SKM-1 (cell line): ENCODE data around the gene CASKIN1.
"Not testable (repeated sequence)": the region's sequence is repeated elsewhere in the genome, so short reads cannot be mapped to it uniquely, and the experiment has no call there.

Experiments
- DNase-seq: peaks from one replicate; lab custom pipeline; 2025; ENCODE audit not compliant: unreplicated experiment; lab: John Stamatoyannopoulos, UW

CASKIN1 gene

GRCh38 chr16:2211923-2212347 is 15.5 kb upstream of the CASKIN1 start:
- no peak for DNase-seq

DNA sequence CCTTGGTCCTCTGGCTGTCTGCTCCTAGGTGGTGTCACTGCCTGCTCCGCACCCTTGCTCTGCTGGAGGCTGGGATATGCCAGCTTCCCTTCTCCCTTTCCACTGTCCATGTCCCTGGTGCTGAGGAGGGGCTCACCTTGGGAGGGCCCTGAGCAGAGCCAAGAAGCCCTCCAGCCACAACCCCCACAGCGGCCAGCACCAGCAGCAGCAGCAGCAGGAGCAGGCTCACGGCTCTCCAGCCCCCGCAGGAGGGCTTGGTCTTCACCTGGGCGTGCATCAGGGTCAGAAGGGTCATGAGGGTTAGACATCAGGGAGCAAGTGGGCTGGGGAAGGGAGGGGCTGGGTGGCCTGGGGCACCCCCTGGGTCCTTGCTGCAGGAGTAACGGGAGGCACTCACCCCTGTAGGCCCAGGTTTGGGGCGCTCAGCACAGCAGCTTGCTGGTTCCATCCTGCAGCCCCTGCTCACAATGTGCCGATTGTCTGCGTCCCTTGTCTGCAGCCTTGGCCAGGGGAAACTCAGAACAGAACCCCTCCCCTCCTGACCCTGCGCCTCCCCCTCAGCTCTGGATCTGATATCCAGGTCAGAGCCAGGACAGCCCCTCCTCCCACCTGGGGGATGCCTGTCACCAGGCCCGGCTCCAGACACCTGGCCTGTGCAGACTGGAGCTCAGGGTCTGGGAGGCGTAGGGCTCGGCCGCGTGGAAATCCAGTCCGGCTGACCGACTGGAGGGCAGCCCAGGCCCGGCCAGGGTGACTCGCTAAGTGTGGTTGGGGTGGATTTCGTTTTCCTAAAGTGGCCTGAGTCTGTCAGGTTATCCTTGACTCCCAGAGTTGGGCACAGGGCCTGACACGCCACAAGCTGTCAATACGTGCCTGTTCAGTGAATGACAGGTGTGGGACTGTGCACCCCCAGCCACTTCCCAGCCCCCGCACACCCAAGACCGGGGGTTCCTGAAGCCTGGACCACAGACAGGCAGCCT is 14.3 kb upstream of the CASKIN1 start, which contains the start of gene BRICD5:
Gene BRICD5, minus strand, starts transcription at position 478 of the 980 bp plus-strand sequence. Its CDS starts 30 bp downstream, at position 448.
- DNase-seq, result no peak

- DNase-seq, result no peak
Measured at GRCh38 chr16:2210009-2210332, 13.6 kb upstream of the CASKIN1 start.

- DNase-seq, result no peak
Measured at GRCh38 chr16:2209258-2210008, 13.0 kb upstream of the CASKIN1 start.

DNA sequence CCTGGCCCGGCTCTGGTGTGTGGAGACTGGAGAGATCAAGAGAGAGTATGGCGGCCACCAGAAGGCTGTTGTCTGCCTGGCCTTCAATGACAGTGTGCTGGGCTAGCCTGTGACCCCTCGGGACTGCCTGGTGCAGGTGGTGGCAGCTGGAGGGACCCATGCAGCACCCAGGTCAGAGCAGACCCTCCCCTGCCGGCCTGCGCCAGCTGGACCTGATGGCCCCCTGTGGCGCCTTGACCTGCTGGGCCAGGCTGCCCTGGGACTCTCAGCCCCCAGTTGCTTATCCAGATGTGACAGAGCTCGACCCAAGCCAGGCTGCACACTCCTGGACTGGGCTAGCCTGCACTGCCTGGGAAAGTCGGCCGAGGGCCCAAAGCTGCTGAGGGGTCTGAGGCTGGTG is 12.4 kb upstream of the CASKIN1 start:
- DNase-seq, result no peak

- DNase-seq, result no peak
Measured at GRCh38 chr16:2208308-2208707, 11.9 kb upstream of the CASKIN1 start.

DNA sequence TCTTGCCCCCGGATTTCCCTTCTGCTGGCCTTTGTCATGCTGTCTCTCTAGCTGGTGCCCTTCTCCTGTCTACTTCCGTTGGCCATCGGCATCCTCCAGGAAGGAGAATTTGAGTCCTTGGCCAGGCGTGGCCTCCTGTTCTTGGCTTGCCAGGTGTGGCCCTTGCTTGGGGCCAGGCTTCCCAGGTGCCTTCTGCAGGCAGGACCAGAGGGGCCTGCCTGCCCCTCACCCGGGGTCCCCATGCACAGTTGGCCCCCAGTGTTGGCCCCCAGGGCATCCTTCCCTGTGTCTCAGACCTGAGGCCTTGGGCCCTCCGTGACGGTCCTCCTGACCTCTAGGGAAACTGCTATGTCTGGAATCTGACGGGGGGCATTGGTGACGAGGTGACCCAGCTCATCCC is 11.5 kb upstream of the CASKIN1 start:
- no peak for DNase-seq

DNA sequence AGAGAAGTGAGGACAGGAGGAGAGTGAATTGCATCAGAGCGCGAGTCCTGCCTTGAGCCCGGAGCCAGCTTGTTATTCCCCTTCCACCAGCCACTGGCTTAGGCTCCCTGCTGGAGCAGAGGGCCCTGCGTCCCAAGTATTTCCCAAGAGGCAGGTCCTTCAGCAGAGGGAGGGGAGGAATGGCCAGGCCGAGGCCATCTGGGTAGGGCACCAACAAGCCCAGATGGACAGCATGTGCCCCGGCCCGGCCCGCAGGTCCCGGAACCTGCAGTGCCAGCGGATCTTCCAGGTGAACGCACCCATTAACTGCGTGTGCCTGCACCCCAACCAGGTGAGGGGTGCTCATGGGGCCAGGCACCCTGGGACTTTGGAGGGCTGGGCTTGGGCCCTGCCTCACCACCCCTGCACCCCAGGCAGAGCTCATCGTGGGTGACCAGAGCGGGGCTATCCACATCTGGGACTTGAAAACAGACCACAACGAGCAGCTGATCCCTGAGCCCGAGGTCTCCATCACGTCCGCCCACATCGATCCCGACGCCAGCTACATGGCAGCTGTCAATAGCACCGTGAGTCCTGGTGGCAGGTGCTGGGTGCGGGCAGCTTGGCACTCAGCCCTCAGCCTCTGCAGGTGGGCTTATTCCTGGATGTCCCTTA is 10.5 kb upstream of the CASKIN1 start:
- DNase-seq, result no peak

DNA sequence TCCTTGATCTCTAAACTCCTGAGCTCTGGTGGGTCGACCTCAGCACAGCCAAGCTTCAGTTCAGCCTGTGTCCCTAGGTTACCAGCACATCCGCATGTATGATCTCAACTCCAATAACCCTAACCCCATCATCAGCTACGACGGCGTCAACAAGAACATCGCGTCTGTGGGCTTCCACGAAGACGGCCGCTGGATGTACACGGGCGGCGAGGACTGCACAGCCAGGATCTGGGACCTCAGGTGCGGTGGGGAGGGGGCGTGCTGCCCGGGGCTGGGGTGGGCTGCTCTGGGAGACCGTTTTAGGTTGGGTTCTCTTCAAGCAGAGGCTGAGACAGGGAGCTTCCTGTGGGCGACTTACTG is 10.0 kb upstream of the CASKIN1 start:
- DNase-seq, result no peak

- no peak for DNase-seq
Measured at GRCh38 chr16:2205967-2206313, 9.5 kb upstream of the CASKIN1 start.

- peak; percentile 64 for DNase-seq
Measured at GRCh38 chr16:2205104-2205966, 8.9 kb upstream of the CASKIN1 start, which contains the start of gene MLST8. Gene MLST8 (plus strand): TSS chr16:2205454. CDS start chr16:2206086, 632 bp downstream.

GRCh38 chr16:2204416-2205103 is 8.2 kb upstream of the CASKIN1 start:
- DNase-seq, result no peak

GRCh38 chr16:2203119-2203688 is 6.8 kb upstream of the CASKIN1 start:
- not testable (repeated sequence) for DNase-seq

DNA sequence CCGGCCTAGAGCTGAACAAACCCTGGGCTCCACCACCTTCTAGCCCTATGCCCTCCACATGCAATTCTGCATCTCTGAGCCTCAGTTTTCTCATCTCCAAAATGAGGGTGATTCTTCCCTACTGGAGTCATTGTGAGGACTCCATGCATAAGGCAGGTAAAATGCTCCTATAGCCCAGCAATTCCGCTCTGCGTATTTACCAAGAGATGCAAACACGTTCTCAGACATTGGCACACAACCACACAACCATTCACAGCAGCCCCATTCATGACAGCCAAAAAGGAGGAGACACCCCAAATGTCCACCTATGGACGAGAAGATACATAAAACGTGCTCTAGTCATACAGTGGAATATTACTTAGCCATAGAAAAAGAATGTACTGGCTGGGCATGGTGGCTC is 3.9 kb upstream of the CASKIN1 start:
- DNase-seq, result no peak

GRCh38 chr16:2199621-2200139 is 3.3 kb upstream of the CASKIN1 start:
- DNase-seq, result no peak

GRCh38 chr16:2199095-2199494 is 2.7 kb upstream of the CASKIN1 start:
- no peak for DNase-seq

DNA sequence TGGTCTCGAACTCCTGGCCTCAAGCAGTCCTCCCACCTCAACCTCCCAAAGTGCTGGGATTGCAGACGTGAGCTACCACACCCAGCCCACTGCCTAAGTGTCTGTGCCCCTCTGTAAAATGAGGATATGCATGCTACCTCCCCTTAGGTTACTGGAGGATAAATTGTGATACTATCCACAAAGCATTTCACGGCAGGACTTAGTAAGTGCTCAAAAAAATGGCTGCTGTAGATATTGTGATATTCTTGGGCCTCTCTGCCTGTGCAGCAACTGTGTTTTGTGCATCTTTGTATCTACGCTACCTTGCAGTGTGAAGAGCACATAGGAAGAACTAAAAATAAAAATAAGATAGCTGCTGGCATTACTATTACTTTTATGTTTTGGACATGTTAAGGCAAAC is 1.9 kb upstream of the CASKIN1 start:
- DNase-seq, result no peak

GRCh38 chr16:2197765-2198164 is 1.4 kb upstream of the CASKIN1 start:
- no peak for DNase-seq

DNA sequence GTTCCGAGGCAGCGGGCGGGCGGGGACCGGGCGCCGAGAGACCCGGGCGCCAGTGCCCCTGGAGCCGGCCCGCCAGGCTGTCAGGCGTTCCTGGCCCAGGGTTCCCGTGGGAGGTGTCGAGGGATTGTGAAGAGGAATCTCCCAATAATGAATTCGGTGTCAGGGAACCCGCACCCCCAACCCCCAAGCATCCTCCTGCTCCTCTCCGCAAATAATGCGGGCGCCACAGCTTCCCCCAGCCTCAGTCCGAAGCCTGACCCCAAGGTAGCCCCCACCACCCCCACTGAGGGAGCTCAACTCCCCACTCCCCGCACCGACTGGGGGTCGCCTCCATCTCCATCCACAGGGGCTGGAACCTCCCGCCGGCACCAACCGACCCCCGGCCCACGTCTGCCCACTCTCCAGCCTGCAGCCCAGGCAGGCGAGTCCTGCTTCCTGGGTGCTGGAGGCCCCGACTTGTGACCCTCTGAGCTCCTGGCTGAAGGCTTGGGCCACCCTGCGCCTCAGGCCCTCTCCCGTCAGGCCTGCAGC is 641 bp upstream of the CASKIN1 start:
- no peak for DNase-seq
